Lower leg skin (tissue), 4 donors: ENCODE results near the gene ATP6AP1. TPM values are rescaled to one million over a fixed set of nuclear protein-coding genes. Genes with fewer than 3 reads are reported as not detected.

ENCODE experiments used
- DNase-seq, 2 donors: peaks; one replicate each; pipeline ENCODE4 v3.0.0-alpha.2; 2019; ENCODE audit warnings: low spot score in 2 of 2
- H3K4me3 ChIP-seq: fragments of 200-600 bp; sonication (generic); 2 replicates; pipeline ENCODE4 v1.5.1; 2017; ENCODE audit warnings: mild to moderate bottlenecking, low read depth; ENCODE audit not compliant: poor library complexity, severe bottlenecking
- CTCF ChIP-seq, 3 donors: fragments of 450-650 bp; IDR thresholded peaks; one replicate each; pipeline ENCODE4 v1.5.1; 2016; ENCODE audit warnings: antibody characterized with exemption in 3 of 3, mild to moderate bottlenecking in 3 of 3, moderate library complexity in 2 of 3
- POLR2A ChIP-seq, 2 donors: fragments of 450-650 bp; IDR thresholded peaks; one replicate each; pipeline ENCODE4 v1.6.1; 2016 to 2017; ENCODE audit warnings: antibody characterized with exemption in 2 of 2, mild to moderate bottlenecking in 1 of 2, moderate library complexity in 1 of 2
- WGBS, 2 donors: methylation state at CpG; one replicate each; pipeline ENCODE4 v1.1.5; 2018; 5-methylcytosine and 5-hydroxymethylcytosine counted together
- intact Hi-C: fragments of 100-400 bp; cut with DNase I; formaldehyde crosslinking; loops from one replicate; pipeline ENCODE4 v1.15.0; 2023; ENCODE audit warnings: low total_unique reads
- total RNA-seq, 4 donors: library from RNA; depleted of rRNA; stranded (reverse); fragments of >200 nt; gene quantifications; one replicate each; pipeline ENCODE4 v1.1.0, GENCODE V29; 2016

The ATP6AP1 gene
- total RNA-seq, 4 donors from 2014 or later: 71.0 to 93.5 (median 78.4) TPM

- DNase-seq: no peak
- intact Hi-C loops: no loop called here
- WGBS, 2 donors: 0 to 59% methylated on average over 16 to 61 of the region's 93 CpGs
- H3K4me3 ChIP-seq: peak within 1 kb of the TSS; percentile 32
- TF ChIP-seq POLR2A (IDR thresholded peaks at IDR 0.05): no peak
- no peak for TF ChIP-seq CTCF (IDR thresholded peaks at IDR 0.05)
Measured at GRCh38 chrX:154436983-154437752, 8.7 kb downstream of the ATP6AP1 start, which contains the start of gene GDI1. GDI1 (plus strand) TSS chrX:154437154; CDS start chrX:154437255, 101 bp downstream.

- peak overlapping the region; percentile 32 for H3K4me3 ChIP-seq
- intact Hi-C loops: no loop called here
- WGBS, 2 donors: 45 to 68% methylated on average over 28 of the region's 28 CpGs
- DNase-seq: no peak
- TF ChIP-seq POLR2A (IDR thresholded peaks at IDR 0.05) (no peak), CTCF (IDR thresholded peaks at IDR 0.05) (no peak)
Measured at GRCh38 chrX:154437971-154438893, 9.8 kb downstream of the ATP6AP1 start.

GRCh38 chrX:154439841-154440240 lies 11.4 kb downstream of the ATP6AP1 start:
- intact Hi-C loops: no loop called here
- no peak for TF ChIP-seq CTCF (IDR thresholded peaks at IDR 0.05)
- no peak for TF ChIP-seq POLR2A (IDR thresholded peaks at IDR 0.05)
- WGBS, 2 donors: 91 to 93% methylated on average over 10 to 18 of the region's 18 CpGs

GRCh38 chrX:154440623-154441357 lies 12.3 kb downstream of the ATP6AP1 start:
- TF ChIP-seq POLR2A (IDR thresholded peaks at IDR 0.05) (no peak), CTCF (IDR thresholded peaks at IDR 0.05) (no peak)
- intact Hi-C loops: no loop called here
- no peak for DNase-seq
- WGBS, 2 donors: 72 to 89% methylated on average over 7 to 17 of the region's 17 CpGs
- H3K4me3 ChIP-seq: no peak overlapping the region

More at GRCh38 chrX:154439841-154440240, 11.4 kb downstream of the ATP6AP1 start:
- no peak overlapping the region for H3K4me3 ChIP-seq
- DNase-seq: no peak

- H3K4me3 ChIP-seq: no peak overlapping the region
- TF ChIP-seq POLR2A (IDR thresholded peaks at IDR 0.05): no peak
- no peak for TF ChIP-seq CTCF (IDR thresholded peaks at IDR 0.05)
- intact Hi-C loops: no loop called here
- DNase-seq: no peak
- WGBS, 2 donors: 80 to 97% methylated on average over 2 to 10 of the region's 11 CpGs
Measured at GRCh38 chrX:154441564-154441963, 13.1 kb downstream of the ATP6AP1 start.
